Erythroblast (primary cell): ENCODE measurements around the gene NDUFA3.

ENCODE experiments used
- GATA1 ChIP-seq: IDR thresholded peaks from 2 replicates; pipeline ENCODE4 v1.6.1; 2011; ENCODE audit warnings: low read depth, mild to moderate bottlenecking, control low read depth, low read length, moderate library complexity
- POLR2A ChIP-seq: IDR thresholded peaks from 2 replicates; pipeline ENCODE4 v1.6.1; 2011; ENCODE audit warnings: mild to moderate bottlenecking, low read length

GRCh38 chr19:54133957-54134590, 31.4 kb downstream of the NDUFA3 start:
- TF ChIP-seq POLR2A: no peak
- no peak for TF ChIP-seq GATA1
